Type B pancreatic cell (in vitro differentiated cells): ENCODE data around the gene TNFAIP3. TPM values are rescaled to one million over a fixed set of nuclear protein-coding genes. Genes with fewer than 3 reads are reported as not detected.

Experiments
- DNase-seq: peaks from one replicate; pipeline ENCODE4 v3.0.0; 2021; ENCODE audit warnings: mixed read lengths; ENCODE audit not compliant: unreplicated experiment; ENCODE audit errors: extremely low spot score
- H3K27ac Mint-ChIP-seq: 2 replicates; pipeline ENCODE4 v1.8.0; 2021; ENCODE audit warnings: mild to moderate bottlenecking, mixed read lengths
- H3K27me3 Mint-ChIP-seq: 2 replicates; pipeline ENCODE4 v1.8.0; 2021; ENCODE audit warnings: mixed read lengths
- H3K36me3 Mint-ChIP-seq: 2 replicates; pipeline ENCODE4 v1.8.0; 2021; ENCODE audit warnings: mixed read lengths
- H3K4me1 Mint-ChIP-seq: one replicate; pipeline ENCODE4 v1.8.0; 2021; ENCODE audit warnings: mixed read lengths; ENCODE audit not compliant: unreplicated experiment
- H3K4me3 Mint-ChIP-seq: 2 replicates; pipeline ENCODE4 v1.8.0; 2021; ENCODE audit warnings: mild to moderate bottlenecking, mixed read lengths
- H3K9me3 Mint-ChIP-seq: 2 replicates; pipeline ENCODE4 v1.8.0; 2021; ENCODE audit warnings: mixed read lengths
- total RNA-seq: library from RNA; stranded (reverse); gene quantifications from 2 replicates; pipeline ENCODE4 v1.2.1, GENCODE V29; 2021; ENCODE audit warnings: low replicate concordance
- TF ChIP-seq, protein P1 (sequence below): fragments of 200-600 bp; sonication (generic); conservative IDR thresholded peaks from 2 replicates; pipeline ENCODE4 v1.5.0; 2021; ENCODE audit warnings: antibody characterized with exemption, mild to moderate bottlenecking

Gene TNFAIP3
- total RNA-seq, 1 donor from 2014 or later: 15.2 TPM

GRCh38 chr6:137827977-137828810 lies 38.9 kb upstream of the TNFAIP3 start:
- Mint-ChIP-seq H3K9me3 (no peaks in the 10 kb centered on the region), H3K27me3 (no peaks in the 10 kb centered on the region), H3K36me3 (peaks cover 4% of the 10 kb centered on the region), H3K27ac (peak overlapping the region; percentile 75), H3K4me1 (peaks cover 14% of the 10 kb centered on the region), H3K4me3 (no peak overlapping the region)
- TF ChIP-seq, protein P1, sequence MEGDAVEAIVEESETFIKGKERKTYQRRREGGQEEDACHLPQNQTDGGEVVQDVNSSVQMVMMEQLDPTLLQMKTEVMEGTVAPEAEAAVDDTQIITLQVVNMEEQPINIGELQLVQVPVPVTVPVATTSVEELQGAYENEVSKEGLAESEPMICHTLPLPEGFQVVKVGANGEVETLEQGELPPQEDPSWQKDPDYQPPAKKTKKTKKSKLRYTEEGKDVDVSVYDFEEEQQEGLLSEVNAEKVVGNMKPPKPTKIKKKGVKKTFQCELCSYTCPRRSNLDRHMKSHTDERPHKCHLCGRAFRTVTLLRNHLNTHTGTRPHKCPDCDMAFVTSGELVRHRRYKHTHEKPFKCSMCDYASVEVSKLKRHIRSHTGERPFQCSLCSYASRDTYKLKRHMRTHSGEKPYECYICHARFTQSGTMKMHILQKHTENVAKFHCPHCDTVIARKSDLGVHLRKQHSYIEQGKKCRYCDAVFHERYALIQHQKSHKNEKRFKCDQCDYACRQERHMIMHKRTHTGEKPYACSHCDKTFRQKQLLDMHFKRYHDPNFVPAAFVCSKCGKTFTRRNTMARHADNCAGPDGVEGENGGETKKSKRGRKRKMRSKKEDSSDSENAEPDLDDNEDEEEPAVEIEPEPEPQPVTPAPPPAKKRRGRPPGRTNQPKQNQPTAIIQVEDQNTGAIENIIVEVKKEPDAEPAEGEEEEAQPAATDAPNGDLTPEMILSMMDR: no peak
- no peak for DNase-seq

- H3K4me3 Mint-ChIP-seq: peak overlapping the region; percentile 38
- H3K27me3 Mint-ChIP-seq: no peaks in the 10 kb centered on the region
- H3K4me1 Mint-ChIP-seq: peaks cover under 1% of the 10 kb centered on the region
- DNase-seq: no peak
- TF ChIP-seq, protein P1: no peak
- peaks cover 4% of the 10 kb centered on the region for H3K36me3 Mint-ChIP-seq
- peak overlapping the region; percentile 75 for H3K27ac Mint-ChIP-seq
- H3K9me3 Mint-ChIP-seq: no peaks in the 10 kb centered on the region
These were observed 37.4 kb upstream of the TNFAIP3 start for GRCh38 chr6:137829641-137830083.

DNA sequence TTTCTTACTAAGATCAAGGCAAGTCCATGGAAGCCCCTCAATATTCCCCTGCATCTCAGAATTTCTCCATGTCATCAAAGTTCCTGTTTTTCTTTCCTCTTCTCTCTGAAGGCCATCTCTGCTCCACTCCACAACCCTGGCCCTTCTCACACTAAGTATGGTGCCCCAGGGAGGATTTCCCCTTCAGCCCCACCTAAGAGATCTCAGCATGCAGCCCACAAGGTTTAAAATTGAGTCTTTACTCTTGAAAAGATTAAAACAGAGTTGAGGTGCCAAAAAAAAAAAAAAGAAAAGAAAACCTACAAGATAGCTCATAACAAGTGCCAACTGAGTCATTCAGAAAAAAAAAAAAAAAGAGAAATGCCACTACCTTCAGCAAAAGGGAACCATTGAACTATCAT lies 36.5 kb upstream of the TNFAIP3 start:
- no peaks in the 10 kb centered on the region for H3K27me3 Mint-ChIP-seq
- peaks cover 4% of the 10 kb centered on the region for H3K36me3 Mint-ChIP-seq
- no peak overlapping the region for H3K27ac Mint-ChIP-seq
- no peaks in the 10 kb centered on the region for H3K4me1 Mint-ChIP-seq
- no peak overlapping the region for H3K4me3 Mint-ChIP-seq
- H3K9me3 Mint-ChIP-seq: no peaks in the 10 kb centered on the region
- DNase-seq: no peak
- TF ChIP-seq, protein P1: no peak

DNA sequence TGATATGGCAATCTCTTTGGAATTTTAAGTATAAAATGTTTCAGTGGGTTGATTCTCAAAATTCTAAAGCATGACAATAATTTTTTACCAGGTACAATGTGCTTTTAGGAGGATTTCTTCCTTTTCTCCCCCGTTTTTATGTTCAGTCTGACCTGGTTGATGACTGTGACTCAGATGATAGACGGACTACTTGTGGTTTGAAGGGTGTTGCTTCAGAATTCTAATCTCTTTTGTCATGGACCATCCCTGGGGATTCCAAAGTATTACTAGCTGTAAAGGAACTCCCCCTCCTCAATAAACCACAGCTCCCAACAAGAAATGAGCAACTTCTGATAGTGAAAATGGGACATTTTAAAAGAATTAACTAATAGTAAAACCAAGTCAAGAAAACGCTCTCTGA lies 34.9 kb upstream of the TNFAIP3 start:
- DNase-seq: no peak
- Mint-ChIP-seq H3K27me3 (no peaks in the 10 kb centered on the region), H3K4me1 (no peaks in the 10 kb centered on the region), H3K36me3 (peaks cover 4% of the 10 kb centered on the region), H3K4me3 (no peak overlapping the region), H3K27ac (peak overlapping the region; percentile 46), H3K9me3 (no peaks in the 10 kb centered on the region)
- TF ChIP-seq, protein P1: no peak

GRCh38 chr6:137834508-137834907 lies 32.6 kb upstream of the TNFAIP3 start:
- no peaks in the 10 kb centered on the region for H3K4me1 Mint-ChIP-seq
- DNase-seq: no peak
- no peaks in the 10 kb centered on the region for H3K36me3 Mint-ChIP-seq
- H3K27ac Mint-ChIP-seq: no peak overlapping the region
- no peaks in the 10 kb centered on the region for H3K27me3 Mint-ChIP-seq
- no peak overlapping the region for H3K4me3 Mint-ChIP-seq
- TF ChIP-seq, protein P1: no peak
- H3K9me3 Mint-ChIP-seq: no peaks in the 10 kb centered on the region
